ENCODE measurements around the gene RAB1A.

GRCh38 chr2:65092791-65093190 is 37.1 kb downstream of the RAB1A start:
- TF ChIP-seq POLR2AphosphoS5 (IDR thresholded peaks at IDR 0.05) = no peak
- no peak for TF ChIP-seq CTCF (IDR thresholded peaks at IDR 0.05)

Data from upper lobe of left lung (tissue), 4 donors.